Cerebellar cortex (tissue), 1 donor: Measurements from ENCODE around the gene A1CF.
"Not testable (repeated sequence)": the region's sequence is repeated elsewhere in the genome, so short reads cannot be mapped to it uniquely, and the experiment has no call there.

Experiments
- DNase-seq: peaks from one replicate; pipeline ENCODE4 v3.0.0-alpha.2; 2015; ENCODE audit warnings: low spot score

A1CF gene

GRCh38 chr10:50788951-50789945 is 96.2 kb downstream of the A1CF start:
- peak; percentile 68 for DNase-seq

DNA sequence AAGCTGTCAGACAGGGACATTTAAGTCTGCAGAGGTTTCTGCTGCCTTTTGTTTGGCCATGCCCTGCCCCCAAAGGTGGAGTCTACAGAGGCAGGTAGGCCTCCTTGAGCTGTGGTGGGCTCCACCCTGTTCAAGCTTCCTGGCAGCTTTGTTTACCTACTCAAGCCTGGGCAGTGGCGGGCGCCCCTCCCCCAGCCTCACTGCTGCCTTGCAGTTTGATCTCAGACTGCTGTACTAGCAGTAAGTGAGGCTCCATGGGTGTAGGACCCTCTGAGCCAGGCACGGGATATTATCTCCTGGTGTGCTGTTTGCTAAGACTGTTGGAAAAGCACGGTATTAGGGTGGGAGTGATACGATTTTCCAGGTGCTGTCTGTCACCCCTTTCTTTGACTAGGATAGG is 97.5 kb downstream of the A1CF start:
- DNase-seq: not testable (repeated sequence)

DNA sequence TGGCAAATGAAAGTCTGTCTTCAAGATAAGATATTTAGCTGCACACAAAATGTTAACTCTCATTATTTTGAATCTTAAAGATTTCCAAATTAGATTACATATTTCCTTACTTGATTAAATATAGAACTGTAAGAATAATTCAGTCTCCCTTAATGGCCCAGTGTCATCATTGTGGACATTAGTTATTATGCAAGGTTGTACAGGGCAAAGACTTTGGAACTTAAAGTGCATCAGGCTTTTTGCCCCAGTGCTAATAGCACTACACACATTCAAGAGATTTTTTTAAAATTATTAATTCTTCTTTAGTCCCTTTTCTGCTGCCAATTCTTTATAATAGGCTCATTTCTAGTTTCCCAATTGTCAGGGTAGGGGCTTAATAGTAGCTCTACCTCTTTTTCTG is 103.4 kb downstream of the A1CF start:
- not testable (repeated sequence) for DNase-seq

GRCh38 chr10:50780036-50780435 is 105.4 kb downstream of the A1CF start:
- DNase-seq: not testable (repeated sequence)

- not testable (repeated sequence) for DNase-seq
These were observed 110.6 kb downstream of the A1CF start for GRCh38 chr10:50774868-50775267.

GRCh38 chr10:50772042-50772441 is 113.4 kb downstream of the A1CF start:
- not testable (repeated sequence) for DNase-seq

DNA sequence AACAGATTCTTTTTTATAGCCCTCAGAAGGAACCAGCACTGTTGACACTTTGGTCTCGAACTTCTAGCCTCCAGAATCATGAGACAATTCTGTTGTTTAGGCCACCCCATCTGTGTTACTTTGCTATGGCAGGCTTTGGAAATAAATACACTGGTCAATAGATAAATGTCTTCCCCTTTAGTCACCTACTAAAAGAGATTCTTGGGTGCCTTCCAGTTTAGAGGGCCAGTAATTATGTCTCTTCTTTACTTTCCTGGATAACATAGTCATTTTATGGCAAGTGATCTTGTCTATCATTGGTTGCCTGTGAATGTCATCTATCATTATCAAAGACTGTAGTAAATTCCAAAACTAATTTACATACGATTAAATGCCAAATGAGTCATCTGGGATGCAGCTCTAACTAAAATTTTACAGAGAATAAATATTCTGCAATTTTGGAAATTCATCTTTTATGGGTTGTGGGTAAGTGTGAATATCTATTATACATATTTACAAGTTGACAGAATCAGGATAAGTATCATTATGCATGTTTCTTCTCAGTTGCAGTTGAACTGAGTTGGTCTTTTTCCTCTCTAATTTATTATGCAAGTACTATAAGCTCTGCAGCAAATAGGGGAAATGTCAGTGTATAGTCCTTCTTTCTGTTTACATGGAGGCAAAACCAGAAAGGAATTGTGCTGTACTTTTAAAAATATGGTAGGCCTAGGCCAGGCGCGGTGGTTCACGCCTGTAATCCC is 118.5 kb downstream of the A1CF start:
- DNase-seq: not testable (repeated sequence)
